GM12892 (cell line): ENCODE measurements around the gene PANK2.

ENCODE experiments used
- POLR2A ChIP-seq: IDR thresholded peaks from 2 replicates; pipeline ENCODE4 v1.6.1; 2011; ENCODE audit warnings: low read depth, low read length, control low read depth
- POLR2AphosphoS5 ChIP-seq: IDR thresholded peaks from 2 replicates; pipeline ENCODE4 v1.6.1; 2011; ENCODE audit warnings: low read depth, low read length, control low read depth

- no peak for TF ChIP-seq POLR2A
- no peak for TF ChIP-seq POLR2AphosphoS5
Measured at GRCh38 chr20:3887876-3888620, 1.1 kb upstream of the PANK2 start.
